ENCODE data around the gene FPR1.

FPR1 gene, protein sequence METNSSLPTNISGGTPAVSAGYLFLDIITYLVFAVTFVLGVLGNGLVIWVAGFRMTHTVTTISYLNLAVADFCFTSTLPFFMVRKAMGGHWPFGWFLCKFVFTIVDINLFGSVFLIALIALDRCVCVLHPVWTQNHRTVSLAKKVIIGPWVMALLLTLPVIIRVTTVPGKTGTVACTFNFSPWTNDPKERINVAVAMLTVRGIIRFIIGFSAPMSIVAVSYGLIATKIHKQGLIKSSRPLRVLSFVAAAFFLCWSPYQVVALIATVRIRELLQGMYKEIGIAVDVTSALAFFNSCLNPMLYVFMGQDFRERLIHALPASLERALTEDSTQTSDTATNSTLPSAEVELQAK

DNA sequence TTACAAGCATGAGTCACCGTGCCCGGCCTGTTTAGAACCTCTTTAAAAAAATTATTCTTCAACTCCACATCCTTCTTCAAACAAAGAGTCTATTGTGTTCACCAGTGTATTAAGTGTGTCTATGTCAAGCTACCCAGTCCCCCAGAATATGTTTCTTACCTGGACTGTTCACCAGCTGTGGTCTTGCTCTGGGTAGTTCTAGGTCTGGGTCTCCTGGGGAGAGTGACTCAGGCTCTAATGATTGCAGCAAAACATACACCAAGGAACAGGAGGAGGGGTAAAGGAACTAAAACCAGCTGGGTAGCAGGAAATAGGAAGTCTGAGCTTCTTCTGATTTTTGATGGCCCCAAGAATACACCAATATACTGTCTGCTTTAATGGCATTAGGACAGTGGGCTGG, at the start of gene FPR1:
TSS of gene FPR1 (minus strand) at position 224 of the 400 bp plus-strand sequence. CDS start 4,884 bp downstream, outside the sequence.
- peak; percentile 92 for DNase-seq (ENCODE audit: low spot score)

- no peak for DNase-seq (ENCODE audit: low spot score)
Measured at GRCh38 chr19:51800473-51801244, 49.0 kb upstream of the FPR1 start.

- no peak for DNase-seq (ENCODE audit: low spot score)
Measured at GRCh38 chr19:51799774-51800472, 48.2 kb upstream of the FPR1 start.

GRCh38 chr19:51799034-51799773, 47.5 kb upstream of the FPR1 start:
- peak; percentile 83 for DNase-seq (ENCODE audit: low spot score)

DNA sequence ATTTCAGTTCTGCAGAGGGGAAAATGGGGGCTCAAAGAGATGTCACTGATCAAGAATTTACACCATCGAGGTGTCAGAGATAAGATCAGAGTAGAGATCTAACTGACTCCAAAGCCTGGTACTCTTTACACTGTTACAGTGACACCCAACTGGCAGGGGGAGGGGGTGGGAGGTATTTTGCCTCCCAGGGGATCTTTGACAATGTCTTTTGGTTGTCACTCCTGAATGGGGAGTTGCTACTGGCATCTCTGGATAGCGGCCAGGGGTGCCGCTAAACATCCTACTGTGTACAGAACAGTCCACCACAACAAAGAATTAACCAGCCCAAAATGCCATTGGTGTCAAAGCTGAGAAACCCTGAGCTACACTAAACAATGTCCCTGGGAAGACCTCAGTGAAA, 46.4 kb upstream of the FPR1 start:
- no peak for DNase-seq (ENCODE audit: low spot score)

DNA sequence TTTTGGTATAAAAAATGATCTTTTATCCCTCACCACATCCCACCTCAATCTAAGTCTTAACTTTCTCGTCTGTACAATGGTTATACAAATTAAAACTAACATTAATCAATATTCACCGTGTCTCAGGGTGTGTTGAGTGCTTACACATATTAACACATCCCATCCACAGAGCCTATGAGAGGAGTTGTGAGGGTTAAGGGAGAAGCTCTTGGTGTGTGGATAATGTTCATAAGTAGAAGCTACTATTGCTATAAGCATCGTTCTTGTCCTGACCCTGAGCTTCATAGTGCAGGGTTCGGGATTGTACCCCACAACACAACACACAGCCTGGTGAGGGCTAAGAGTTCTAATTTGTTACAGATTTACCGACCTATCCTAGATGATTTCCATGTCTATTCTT, 45.8 kb upstream of the FPR1 start:
- DNase-seq (ENCODE audit: low spot score) = no peak

- DNase-seq (ENCODE audit: low spot score) = no peak
Measured at GRCh38 chr19:51796195-51796679, 44.6 kb upstream of the FPR1 start.

- no peak for DNase-seq (ENCODE audit: low spot score)
Measured at GRCh38 chr19:51794885-51795490, 43.3 kb upstream of the FPR1 start, which contains the start of gene FPR3. Gene FPR3 (plus strand): TSS chr19:51795157. CDS start chr19:51823749, 28,592 bp downstream.

DNA sequence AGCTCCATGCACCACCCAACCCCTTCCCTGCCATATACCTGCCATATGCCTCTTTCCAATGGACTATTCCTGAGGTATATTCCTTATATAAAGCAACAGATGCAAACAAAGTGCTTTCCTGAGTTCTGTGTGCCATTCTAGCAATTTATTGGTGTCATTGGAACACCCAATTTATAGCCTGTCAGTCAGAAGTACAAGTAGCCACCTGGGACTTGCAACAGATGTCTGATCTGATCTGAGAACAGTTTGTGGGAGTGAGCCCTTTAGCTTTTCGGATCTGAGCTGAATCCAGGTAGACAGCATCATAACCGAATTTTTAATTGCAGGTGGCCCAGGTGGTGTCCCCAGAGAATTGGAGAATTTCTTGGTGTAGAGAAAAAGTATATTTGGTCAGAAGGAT, 42.3 kb upstream of the FPR1 start:
- no peak for DNase-seq (ENCODE audit: low spot score)

- no peak for DNase-seq (ENCODE audit: low spot score)
Measured at GRCh38 chr19:51792932-51793331, 41.3 kb upstream of the FPR1 start.

DNA sequence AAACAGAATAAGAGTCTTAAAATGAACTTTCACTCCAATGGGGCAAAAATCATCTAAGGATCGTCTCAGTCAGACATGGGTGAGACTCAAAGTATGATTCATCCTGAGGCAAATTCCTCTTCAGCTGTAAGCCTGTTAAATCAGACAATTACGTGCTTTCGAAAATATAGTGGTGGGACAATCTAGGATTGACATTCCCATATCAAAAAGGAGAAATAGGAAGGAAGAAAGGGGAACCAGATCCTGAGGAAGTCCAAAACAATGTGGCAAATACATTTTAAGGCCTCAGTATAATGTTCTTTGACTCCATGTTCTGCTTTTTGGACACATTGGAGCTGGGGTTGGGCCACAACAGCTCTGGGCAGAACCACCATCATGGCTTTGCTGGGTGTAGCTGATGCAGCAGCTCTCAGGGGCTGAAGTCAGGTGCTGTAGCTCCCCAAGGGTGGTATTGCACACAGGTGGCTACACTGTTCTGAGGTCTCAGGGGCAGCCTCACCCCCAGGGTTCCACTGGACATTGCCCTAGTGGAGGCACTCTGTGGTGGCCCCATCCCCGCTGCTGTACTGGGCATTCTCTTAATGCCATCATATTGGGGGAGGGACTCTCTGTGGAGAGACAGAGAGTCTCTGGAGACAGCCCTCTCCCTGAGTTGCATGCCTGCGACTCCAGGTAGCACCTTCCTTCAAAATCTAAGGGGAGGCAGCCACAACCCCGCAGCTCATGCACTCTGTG, 37.5 kb upstream of the FPR1 start:
- no peak for DNase-seq (ENCODE audit: low spot score)

GRCh38 chr19:51788029-51788428, 36.4 kb upstream of the FPR1 start:
- no peak for DNase-seq (ENCODE audit: low spot score)

- no peak for DNase-seq (ENCODE audit: low spot score)
Measured at GRCh38 chr19:51786646-51787494, 35.2 kb upstream of the FPR1 start.

GRCh38 chr19:51784922-51785690, 33.4 kb upstream of the FPR1 start:
- DNase-seq (ENCODE audit: low spot score) = peak; percentile 70

- no peak for DNase-seq (ENCODE audit: low spot score)
Measured at GRCh38 chr19:51784109-51784785, 32.6 kb upstream of the FPR1 start.

GRCh38 chr19:51783372-51783771, 31.7 kb upstream of the FPR1 start:
- peak; percentile 43 for DNase-seq (ENCODE audit: low spot score)

DNA sequence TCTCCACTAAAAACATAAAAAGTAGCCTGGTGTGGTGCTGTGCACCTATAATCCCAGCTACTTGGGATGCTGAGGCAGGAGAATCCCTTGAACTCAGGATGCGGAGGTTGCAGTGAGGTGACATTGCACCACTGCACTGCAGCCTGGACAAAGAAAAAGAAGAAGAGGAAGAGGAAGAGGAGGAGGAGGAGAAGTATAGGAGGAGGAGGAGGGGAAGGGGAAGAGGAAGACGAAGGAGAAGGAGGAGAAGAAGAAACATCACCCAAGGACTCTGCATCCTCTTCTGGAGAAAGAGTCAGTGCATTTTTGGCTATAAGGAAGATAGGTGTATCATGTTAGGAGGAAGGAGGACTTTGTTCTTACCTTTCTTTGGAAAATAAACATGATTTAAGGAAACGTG, 30.3 kb upstream of the FPR1 start:
- no peak for DNase-seq (ENCODE audit: low spot score)

DNA sequence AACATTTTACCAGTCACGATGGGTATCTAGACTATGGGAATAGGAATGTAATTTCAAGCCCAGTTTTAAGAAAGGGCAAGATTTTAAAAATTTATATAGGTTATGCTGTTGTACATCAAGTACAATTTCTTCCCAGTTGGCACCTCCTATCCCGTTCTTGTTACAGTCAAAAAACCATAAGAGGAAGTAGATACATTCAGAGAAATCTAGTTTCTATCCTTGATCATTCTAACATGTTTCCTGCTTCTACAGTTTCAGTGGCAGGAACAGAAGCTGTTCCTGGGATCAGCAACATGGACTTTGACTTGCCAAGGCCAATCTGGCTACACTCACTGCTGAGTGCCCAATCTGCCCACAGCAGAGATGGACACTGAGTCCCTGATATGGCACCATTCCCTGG, 28.6 kb upstream of the FPR1 start:
- DNase-seq (ENCODE audit: low spot score) = no peak

Measured in kidney tubule cell (primary cell).